CD4-positive, alpha-beta T cell treated with Interleukin-6 at 100 ng/mL for 8 hours (primary cell): Measurements from ENCODE around the gene REXO4.
"Not testable (repeated sequence)": the region's sequence is repeated elsewhere in the genome, so short reads cannot be mapped to it uniquely, and the experiment has no call there.

Experiments
- DNase-seq: peaks from one replicate; pipeline ENCODE4 v3.0.0-alpha.2; 2020; ENCODE audit warnings: mixed read lengths, low spot score

REXO4 gene

DNA sequence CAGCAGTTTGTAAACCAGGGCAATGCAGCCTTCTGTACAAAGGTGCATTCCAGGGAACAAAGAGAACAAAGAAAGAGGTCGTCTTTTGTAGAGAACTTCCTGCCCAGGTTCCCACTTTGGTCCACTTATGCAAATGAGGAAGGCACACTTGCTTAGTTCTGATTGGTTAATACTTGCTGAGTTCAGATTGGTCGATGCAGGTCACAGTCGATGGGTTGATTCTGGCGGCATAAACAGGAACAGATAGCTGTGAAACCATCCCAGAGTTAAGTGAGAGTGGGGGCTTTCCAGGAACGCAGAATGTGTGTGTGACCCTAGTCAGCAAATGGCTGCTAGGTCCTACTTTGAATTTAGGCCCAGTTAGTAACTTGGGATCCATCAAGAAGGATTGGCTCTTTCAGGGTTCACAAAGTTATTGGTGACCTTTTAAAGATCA, 2.6 kb upstream of the REXO4 start:
- no peak for DNase-seq

DNA sequence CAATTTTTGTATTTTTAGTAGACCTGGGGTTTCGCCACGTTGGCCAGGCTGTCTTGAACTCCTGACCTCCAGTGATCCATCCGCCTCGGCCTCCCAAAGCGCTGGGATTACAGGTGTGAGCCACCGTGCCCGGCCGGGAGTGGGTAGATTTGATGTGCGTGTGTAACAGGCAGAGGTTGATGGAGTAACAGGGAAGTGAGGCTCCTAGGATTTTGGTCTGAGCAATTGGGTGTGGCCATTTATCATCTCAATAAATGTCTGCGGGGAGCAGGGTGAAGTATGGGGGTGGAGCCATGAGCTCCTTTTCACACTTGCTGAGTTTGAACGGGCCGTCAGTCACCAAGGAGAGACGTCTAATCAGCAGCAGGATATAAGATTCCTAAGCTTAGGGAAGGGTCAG, 1.2 kb upstream of the REXO4 start:
- no peak for DNase-seq

- no peak for DNase-seq
Observed at GRCh38 chr9:133415170-133415569, 2.6 kb downstream of the REXO4 start.

DNA sequence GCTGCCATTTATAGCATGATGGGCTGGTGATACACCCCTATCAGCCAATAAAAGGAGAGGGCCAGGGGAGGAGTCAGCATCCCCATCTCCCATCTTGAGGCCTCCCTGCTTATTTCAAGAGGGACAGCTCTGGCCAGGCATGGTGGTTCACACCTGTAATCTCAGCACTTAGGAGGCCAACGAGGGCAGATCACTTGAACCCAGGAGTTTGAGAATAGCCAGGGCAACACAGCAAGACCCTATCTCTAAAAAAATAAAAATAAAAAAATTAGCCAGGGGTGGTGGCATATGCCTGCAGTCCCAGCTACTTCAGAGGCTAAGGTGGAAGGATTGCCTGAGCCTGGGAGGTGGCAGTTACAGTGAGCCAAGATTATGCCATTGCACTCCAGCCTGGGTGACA, 9.8 kb downstream of the REXO4 start:
- no peak for DNase-seq

- peak; percentile 75 for DNase-seq
Observed at GRCh38 chr9:133406480-133407307, 11.1 kb downstream of the REXO4 start.

DNA sequence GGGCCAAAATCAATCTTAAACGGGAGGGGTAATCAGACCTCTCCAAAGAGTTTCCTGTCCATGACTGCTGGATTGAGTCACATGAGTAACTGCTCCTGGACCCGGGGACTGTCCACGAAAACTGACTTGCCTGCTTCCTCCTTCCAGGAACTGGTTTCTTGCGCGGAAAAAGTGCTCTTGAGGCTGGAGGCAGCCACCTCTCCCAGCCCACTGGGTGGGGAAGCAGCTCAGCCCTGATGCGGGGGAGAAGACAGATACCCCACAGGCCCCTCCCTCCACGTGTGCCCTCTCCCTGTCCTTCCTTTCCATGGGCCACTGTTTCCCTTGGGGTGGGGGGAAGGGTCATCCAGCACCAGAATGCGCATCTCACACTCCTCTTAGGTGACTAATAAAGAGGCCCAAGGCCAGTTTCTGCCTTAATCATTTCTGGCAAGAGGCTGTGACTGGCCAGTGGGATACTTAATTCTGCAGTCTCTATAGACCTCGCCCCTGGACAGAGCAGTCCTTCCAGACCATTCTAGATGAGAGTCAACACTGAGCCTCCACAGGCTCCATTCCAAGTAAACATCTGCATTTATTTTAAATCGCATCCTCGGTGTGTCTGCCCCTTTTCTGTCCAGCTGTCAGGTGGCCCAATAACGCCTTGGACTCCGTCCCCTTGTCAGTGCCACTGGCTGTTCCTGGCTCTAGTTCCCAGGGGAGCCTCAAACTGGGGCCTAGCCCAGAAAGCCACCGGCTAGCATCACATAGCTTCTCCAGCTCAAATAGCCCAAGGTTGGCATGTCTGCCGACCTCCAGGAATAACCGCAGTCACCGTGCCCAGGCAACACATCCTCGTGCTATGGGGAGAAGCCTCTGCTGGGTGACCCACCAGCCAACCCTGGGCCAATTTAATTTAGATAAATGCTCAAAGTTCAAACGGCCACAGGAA, 12.0 kb downstream of the REXO4 start:
- no peak for DNase-seq

DNA sequence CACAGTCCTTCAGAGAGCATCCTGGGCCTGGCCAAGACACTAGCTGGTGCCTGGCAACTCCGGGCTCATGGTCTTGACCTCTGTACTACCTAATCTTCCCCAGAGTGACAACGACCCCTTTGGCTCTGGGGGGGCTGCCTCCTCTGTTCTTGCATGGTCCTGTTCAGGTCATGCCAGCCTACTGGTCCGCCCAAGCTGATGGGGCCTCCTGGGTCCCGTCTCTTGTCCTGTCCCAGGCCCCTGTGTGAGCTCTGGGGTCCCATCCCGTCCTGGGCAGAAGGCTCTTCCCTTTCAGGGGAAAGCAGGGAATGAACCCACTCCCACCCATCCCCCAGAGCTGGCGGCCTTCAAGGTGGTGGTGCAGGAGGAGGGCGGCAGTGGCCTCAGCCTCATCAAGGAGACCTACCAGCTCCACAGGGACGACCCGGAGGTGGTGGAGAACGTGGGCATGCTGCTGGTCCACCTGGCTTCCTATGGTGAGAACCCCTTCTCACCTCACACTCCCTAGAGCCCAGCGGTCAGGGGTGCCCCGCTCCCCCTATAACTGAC, 13.3 kb downstream of the REXO4 start:
- no peak for DNase-seq

GRCh38 chr9:133403766-133404453, 13.9 kb downstream of the REXO4 start:
- peak; percentile 56 for DNase-seq

DNA sequence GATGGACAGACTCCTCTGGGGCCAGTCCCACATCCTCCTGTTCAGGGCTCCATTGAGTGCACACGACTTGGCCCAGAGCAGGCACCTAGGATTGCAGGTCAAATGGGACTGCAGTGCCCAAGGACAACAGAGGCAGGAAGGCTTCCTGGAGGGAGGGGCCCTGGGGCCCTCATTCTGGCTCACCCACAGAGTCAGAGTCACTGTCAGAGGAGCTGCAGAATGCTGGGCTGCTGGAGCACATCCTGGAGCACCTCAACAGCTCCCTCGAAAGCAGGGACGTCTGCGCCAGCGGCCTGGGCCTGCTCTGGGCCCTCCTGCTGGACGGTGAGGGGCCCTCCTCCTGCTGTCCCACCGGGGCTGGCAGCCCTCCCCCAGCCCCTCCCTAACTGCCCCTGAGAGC, 15.1 kb downstream of the REXO4 start:
- no peak for DNase-seq

DNA sequence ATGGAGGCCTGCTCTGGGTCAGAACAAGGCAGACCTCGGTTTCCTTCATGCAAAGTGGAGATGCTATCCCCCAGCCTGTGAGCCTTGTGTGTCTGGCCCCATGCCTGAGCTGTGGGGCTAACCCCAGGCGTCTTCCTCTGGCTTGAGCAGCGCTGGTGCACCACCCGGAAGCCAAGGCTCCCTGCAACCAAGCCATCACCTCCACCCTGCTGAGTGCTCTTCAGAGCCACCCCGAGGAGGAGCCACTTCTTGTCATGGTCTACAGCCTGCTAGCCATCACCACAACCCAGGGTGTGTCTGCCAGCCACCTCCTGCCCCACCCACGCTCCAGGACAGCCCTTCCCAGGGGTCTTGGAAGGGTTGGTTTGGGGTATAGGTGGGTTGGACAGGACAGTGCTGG, 16.2 kb downstream of the REXO4 start:
- DNase-seq = no peak

GRCh38 chr9:133400292-133400691, 17.5 kb downstream of the REXO4 start:
- no peak for DNase-seq

GRCh38 chr9:133397895-133398294, 19.9 kb downstream of the REXO4 start:
- no peak for DNase-seq

- DNase-seq = no peak
Observed at GRCh38 chr9:133397370-133397769, 20.4 kb downstream of the REXO4 start.

DNA sequence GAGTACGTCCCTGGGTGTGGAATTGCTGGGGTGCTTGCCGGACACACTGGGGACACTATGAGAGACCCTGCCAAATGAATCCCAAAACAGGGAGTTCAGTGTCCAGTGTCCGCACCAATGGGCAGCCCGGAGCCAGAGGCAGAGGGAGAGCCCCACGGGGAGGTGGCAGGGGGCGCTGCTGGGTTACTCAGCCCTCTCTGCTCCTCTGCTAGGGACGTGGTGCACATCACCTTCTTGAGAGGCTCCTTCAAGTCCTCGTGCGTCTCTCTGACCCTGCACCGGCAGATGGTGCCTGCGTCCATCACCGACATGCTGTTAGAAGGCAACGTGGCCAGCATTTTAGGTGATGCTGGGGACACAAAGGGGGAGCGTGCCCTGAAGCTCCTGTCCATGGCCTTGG, 20.9 kb downstream of the REXO4 start:
- no peak for DNase-seq

DNA sequence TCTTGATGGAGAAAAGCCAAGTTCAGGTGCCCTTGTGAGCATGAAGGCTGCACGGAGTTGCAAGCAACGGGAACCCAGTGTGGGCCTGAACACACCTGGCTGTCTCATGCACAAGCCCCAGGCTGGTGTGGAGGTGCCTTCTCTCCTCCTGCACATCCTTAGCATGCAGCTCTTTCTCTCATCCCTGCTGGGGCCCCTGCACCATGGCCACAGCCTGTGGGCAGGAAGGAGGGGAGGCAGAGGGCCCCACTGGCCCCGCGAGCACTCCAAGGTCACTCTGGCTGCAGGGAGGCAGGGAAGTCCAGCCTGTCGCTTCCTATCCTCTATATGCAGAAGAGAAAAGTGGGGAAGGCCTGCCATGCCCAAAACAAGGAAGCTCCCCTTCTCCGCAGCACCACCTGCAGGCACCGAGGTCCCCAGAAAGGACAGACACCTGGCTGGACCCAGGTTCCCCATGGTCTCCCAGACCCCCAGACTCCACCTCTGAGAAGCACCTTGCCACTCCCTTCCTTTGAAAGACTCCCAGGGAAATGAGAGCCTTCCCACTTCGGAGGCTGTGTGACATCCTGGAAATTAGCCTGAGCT, 23.0 kb downstream of the REXO4 start:
- no peak for DNase-seq

DNA sequence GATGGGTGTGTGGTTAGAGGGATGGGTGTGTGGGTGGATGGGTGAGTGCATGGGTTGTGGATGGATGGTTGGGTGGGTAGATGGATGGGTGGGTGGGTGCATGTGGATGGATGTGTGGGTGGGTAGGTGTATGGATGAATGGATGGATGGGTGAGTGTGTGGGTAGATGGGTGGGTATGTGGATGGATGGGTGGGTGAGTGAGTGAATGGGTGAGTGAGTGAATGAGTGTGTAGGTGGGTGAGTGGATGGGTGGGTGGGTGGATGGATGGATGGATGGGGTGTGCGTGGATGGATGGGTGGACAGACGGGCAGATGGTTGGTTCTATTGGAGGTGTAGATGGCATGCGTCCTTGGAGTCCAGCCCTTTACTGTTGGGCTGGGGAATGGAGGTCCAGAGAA, 24.4 kb downstream of the REXO4 start:
- no peak for DNase-seq

DNA sequence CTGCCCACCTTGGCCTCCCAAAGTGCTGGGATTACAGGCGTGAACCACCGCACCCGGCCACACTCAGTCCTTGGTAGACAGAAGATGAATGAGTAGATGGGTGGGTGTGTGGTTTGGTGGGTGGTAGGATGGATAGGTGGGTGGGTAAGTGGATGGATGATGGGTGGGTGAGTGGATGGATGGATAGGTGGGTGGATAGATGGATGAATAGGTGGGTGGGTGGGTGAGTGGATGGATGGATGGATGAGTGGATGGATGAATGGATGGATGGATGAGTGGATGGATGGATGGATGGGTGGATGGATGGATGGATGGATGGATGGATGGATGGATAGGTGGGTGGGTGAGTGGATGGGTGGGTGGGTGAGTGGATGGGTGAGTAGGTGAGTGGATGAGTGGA, 25.5 kb downstream of the REXO4 start:
- not testable (repeated sequence) for DNase-seq

DNA sequence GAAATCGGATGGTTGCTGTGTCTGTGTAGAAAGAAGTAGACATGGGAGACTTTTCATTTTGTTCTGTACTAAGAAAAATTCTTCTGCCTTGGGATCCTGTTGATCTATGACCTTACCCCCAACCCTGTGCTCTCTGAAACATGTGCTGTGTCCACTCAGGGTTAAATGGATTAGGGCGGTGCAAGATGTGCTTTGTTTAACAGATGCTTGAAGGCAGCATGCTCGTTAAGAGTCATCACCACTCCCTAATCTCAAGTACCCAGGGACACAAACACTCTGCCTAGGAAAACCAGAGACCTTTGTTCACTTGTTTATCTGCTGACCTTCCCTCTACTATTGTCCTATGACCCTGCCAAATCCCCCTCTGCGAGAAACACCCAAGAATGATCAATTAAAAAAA, 26.4 kb downstream of the REXO4 start:
- not testable (repeated sequence) for DNase-seq

DNA sequence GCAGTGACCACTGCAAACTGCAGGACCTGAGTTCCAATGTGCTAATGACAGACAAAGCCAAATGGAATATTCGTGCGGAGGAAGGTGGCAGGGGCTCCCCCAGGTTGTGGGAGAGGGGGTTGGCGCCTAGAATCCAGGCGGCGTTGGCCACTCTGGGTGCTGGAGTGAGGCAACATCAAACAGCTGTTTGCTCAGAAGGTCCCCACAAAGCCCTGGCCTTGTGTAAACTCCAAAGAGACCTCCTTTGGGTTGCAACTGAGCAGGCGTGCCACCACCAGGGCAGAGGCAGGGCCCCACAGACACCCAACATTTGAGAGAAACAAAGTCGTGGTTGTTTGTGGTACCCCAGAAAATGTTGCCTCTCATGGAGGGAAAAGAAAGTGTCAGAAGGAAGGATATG, 27.1 kb downstream of the REXO4 start:
- DNase-seq = no peak

DNA sequence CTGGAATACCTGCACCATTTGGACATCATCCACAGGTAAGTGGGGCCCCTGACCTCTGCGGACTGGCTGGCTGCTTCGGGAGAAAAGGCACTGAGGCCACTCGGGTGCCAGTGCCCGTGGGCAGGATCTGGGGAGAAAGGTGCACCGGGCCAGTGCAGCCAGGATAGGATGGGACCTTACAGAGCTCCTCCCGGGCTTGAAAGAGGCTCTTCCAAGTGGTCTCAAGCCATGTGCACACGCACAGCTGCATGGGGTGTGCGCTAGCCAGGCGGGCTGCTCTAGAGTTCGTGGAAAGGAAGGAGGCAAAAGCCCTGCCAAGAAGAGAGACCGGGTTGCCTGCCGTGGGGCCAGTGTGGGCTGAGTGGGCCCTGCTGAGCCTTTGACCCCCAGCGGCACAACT, 28.2 kb downstream of the REXO4 start:
- no peak for DNase-seq

GRCh38 chr9:133389025-133389557, 28.7 kb downstream of the REXO4 start:
- no peak for DNase-seq

GRCh38 chr9:133387680-133388079, 30.1 kb downstream of the REXO4 start:
- DNase-seq = no peak
